ENCODE measurements around the gene AMD1. TPM values are rescaled to one million over a fixed set of nuclear protein-coding genes. Genes with fewer than 3 reads are reported as not detected.

Gene AMD1
- total RNA-seq, 4 donors from 2014 or later = 37.2 to 91.8 (median 43.9) TPM

GRCh38 chr6:110852773-110853172 lies 21.8 kb upstream of the AMD1 start:
- TF ChIP-seq, protein P1, sequence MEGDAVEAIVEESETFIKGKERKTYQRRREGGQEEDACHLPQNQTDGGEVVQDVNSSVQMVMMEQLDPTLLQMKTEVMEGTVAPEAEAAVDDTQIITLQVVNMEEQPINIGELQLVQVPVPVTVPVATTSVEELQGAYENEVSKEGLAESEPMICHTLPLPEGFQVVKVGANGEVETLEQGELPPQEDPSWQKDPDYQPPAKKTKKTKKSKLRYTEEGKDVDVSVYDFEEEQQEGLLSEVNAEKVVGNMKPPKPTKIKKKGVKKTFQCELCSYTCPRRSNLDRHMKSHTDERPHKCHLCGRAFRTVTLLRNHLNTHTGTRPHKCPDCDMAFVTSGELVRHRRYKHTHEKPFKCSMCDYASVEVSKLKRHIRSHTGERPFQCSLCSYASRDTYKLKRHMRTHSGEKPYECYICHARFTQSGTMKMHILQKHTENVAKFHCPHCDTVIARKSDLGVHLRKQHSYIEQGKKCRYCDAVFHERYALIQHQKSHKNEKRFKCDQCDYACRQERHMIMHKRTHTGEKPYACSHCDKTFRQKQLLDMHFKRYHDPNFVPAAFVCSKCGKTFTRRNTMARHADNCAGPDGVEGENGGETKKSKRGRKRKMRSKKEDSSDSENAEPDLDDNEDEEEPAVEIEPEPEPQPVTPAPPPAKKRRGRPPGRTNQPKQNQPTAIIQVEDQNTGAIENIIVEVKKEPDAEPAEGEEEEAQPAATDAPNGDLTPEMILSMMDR (IDR thresholded peaks at IDR 0.05; ENCODE audit: low read depth) = no peak

GRCh38 chr6:110853754-110854477 lies 20.7 kb upstream of the AMD1 start:
- TF ChIP-seq, protein P1 (IDR thresholded peaks at IDR 0.05; ENCODE audit: low read depth) = no peak

GRCh38 chr6:110856296-110856695 lies 18.3 kb upstream of the AMD1 start:
- TF ChIP-seq, protein P1 (IDR thresholded peaks at IDR 0.05; ENCODE audit: low read depth) = no peak

DNA sequence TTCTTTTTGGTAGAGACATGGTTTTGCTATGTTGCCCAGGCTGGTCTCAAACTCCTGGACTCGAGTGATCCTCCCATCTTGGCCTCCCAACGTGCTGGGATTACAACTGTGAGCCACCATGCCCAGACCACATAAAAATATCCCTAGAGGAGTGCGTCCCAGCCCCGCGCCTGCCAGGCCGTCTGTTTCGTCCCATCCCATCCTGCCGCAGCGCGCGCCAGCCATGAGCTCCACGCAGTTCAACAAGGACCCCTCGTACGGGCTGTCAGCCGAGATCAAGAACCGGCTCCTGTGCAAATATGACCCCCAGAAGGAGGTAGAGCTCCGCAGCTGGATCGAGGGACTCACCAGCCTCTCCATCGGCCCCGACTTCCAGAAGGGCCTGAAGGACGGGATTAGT lies 16.6 kb upstream of the AMD1 start:
- TF ChIP-seq, protein P1 (IDR thresholded peaks at IDR 0.05; ENCODE audit: low read depth) = no peak

GRCh38 chr6:110858562-110859214 lies 15.9 kb upstream of the AMD1 start:
- TF ChIP-seq, protein P1 (IDR thresholded peaks at IDR 0.05; ENCODE audit: low read depth) = no peak

- TF ChIP-seq, protein P1 (IDR thresholded peaks at IDR 0.05; ENCODE audit: low read depth) = no peak
These were observed 15.2 kb upstream of the AMD1 start for GRCh38 chr6:110859335-110859792.

DNA sequence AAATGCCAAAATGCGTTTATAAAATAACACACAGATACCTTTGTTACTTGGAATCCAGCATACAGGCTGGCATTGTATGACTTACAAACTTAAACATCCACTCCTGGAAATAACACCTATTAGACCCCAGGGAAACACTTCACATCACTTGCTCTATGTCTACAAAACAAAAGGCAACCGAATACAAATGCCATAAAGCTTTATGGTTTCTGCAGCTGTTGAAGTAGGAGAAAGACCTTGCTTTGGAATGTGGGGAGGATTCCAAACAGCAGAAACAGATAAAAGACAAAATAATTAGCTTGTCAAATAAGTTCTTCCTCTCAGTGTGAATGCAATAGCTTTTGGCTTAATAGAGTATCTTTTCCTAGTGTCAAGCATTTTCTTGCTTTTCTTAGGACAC lies 9.8 kb upstream of the AMD1 start:
- TF ChIP-seq, protein P1 (IDR thresholded peaks at IDR 0.05; ENCODE audit: low read depth) = no peak

Measured in subcutaneous adipose tissue (tissue), 4 donors.